Measurements from ENCODE around the gene CLEC17A. TPM values are rescaled to one million over a fixed set of nuclear protein-coding genes. Genes with fewer than 3 reads are reported as not detected.
"Not testable (repeated sequence)": the region's sequence is repeated elsewhere in the genome, so short reads cannot be mapped to it uniquely, and the experiment has no call there.

Gene CLEC17A
- polyA plus RNA-seq (2013, experiment 1 of 2; ENCODE audit: insufficient read length): not detected
- polyA plus RNA-seq (2013, experiment 2 of 2; ENCODE audit: insufficient read length): not detected

- no peak for DNase-seq
These were observed at the start of gene CLEC17A for GRCh38 chr19:14582894-14583340. TSS of gene CLEC17A (plus strand) at chr19:14583084. CDS start at chr19:14583161, 77 bp downstream.

- DNase-seq: no peak
These were observed 49.4 kb upstream of the CLEC17A start for GRCh38 chr19:14533450-14533849.

GRCh38 chr19:14536926-14537692 lies 45.8 kb upstream of the CLEC17A start:
- DNase-seq: peak; percentile 40

- no peak for DNase-seq
These were observed 42.0 kb upstream of the CLEC17A start for GRCh38 chr19:14540741-14541525.

GRCh38 chr19:14541979-14542378 lies 40.9 kb upstream of the CLEC17A start:
- DNase-seq: not testable (repeated sequence)

- DNase-seq: no peak
These were observed 40.1 kb upstream of the CLEC17A start for GRCh38 chr19:14542711-14543328.

GRCh38 chr19:14544047-14544446 lies 38.8 kb upstream of the CLEC17A start:
- DNase-seq: no peak

DNA sequence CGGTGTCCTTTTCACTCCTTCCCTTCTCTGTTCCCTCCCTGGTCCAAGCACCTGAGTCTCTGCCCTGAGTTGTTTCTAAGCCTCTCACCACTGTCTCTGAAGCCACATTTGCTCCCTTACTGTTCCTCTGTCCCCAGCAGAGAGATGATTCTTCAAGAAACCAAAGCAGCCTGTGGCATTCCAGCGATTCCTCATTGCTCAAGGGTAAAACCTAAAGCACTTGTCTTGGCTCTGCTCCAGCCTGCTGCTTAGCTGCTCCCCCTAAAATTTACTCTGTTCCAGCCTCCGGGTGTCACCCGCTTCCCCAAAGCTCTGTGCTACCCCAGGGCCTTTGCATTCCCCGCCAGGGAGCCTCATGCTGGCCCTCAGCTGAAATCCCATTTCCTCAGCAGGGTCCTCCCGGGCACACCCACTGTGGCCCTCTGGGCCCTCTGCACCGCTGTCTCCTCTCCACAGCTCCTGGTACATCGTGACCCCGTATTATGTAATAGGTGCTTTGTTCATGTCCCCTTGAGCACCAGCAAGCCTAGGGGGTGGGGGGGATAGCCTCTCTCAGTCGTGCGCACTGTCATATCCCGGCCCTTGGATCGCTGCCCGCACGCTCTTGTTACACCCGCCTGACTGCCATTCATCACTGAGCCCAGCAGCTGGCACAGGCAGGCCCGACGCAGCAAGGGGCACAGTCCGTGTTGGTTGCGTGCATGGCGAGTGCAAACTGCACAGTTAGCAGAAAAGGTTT lies 37.7 kb upstream of the CLEC17A start:
- DNase-seq: peak; percentile 16

DNA sequence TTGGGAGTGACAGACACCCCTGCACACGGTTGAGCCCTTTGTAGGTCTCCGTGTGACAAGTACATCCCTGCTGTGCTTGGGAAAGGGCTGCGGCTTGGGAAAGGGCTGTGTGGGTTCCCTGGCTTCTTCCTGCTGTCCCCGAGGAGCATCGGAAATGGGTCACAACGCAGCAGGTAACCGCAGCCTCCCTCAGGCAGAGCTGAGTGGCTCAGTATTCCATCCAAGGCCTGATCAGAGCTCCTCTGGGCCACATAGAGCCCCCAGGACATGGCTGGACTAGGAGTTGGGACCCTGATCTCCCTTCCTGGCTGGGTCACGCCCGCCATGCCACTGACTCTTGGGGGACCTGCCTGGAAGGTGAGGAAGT lies 37.2 kb upstream of the CLEC17A start:
- DNase-seq: no peak

GRCh38 chr19:14550201-14550754 lies 32.6 kb upstream of the CLEC17A start:
- DNase-seq: no peak

GRCh38 chr19:14551134-14552005 lies 31.5 kb upstream of the CLEC17A start:
- DNase-seq: peak; percentile 15

DNA sequence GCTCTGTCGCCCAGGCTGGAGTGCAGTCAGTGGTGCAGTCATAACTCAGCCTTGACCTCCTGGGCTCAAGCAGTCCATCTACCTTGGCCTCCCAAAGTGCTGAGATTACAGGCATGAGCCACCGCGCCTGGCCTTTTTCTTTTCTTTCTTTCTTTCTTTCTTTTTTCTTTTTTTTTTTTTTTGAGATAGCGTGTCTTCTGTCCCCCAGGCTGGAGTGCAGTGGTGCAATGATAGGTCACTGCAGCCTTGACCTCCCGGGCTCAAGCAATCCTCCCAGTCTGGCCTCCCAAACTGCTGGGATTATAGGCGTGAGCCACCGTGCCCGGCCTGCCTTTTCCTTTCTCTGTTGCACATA lies 30.9 kb upstream of the CLEC17A start:
- not testable (repeated sequence) for DNase-seq

GRCh38 chr19:14553042-14553938 lies 29.6 kb upstream of the CLEC17A start:
- no peak for DNase-seq

DNA sequence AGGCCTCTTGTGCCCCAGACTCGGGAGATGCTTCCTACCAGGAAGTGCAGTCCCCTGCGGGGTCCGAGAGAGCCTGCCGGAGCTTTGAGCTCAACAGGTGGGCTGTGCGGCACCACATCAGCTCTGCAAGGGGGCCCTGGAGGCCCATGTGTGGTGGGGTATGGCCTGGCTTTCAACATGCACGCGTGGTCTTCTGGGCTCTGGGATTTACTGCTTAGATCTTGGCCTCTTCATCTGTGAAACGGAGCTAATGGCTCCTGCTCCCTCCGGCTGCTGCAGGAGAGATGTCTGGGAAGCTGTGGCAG lies 29.0 kb upstream of the CLEC17A start:
- no peak for DNase-seq

- no peak for DNase-seq
These were observed 28.5 kb upstream of the CLEC17A start for GRCh38 chr19:14554382-14554812.

DNA sequence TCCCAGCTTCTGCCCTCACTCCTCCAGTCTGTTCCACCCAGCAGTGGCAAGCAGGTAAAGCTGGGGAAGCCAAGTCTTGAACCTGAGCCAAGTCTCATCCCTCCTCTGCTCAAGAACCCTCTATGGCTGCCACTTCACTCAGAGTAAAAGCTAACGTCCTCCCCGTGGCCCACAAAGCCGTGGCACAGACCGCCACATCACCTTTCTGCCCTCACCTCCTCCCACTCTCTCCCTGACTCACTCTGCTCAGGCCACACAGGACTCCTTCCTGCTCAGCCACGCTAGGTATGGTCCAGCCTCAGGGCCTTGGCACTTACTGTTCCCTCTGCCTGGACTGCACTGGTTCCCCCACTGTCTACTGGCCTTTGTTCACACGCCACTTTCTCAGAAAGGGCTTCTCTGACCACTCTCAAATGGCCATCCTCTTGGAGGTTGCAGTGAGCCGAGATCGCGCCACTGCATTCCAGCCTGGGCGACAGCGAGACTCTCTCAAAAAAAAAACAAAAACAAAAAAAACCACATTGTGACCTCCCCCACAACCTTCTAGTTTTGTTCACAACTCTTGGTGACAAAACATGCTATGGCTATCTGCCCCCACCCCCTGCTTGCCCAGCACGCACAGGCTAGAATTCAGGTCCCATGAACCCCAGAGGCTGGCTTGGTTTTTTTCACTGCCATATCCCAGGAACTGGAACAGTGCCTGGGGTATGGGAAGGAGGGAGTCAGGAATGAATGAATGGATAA lies 26.8 kb upstream of the CLEC17A start:
- DNase-seq: no peak

GRCh38 chr19:14556662-14557188 lies 26.2 kb upstream of the CLEC17A start:
- DNase-seq: peak; percentile 59

DNA sequence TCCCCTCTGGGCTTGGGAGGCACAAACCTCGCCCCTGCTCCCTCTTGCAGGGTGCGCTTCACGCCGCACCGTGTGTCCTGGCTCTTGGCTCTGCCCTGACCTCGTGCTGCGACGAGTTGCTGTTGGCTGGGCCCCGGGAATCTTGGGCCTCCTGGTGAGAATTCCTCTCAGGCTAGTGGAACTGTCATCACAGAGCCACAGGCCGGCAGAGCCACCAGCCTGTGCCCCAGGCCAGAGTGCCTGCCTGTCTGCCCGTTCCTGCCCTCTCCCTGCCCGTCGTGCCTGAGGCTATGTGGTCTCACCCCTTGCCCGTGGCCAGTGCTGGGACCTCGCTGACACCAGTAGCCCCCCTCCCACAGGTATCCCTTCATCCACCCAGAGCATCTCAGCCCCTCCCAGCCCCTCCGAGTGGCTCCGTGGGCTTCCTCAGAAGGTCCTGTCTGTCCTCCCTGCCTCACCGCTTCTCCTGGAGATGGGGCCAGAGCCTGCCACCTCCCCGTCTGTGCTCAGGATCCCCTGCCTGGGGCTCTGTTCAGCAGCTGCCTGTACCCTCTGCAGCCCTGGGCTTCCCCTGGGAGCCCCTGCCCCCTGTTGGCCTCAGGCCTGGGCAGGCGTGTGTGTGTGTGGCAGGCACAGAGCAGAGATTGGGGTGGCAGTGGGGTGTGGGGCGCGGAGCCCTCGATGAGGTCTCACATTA lies 24.4 kb upstream of the CLEC17A start:
- no peak for DNase-seq
